Mammary epithelial cell (primary cell): Measurements from ENCODE around the gene EPG5.

Source experiments
- EZH2 ChIP-seq: IDR thresholded peaks from 2 replicates; pipeline ENCODE4 v1.6.1; 2012; ENCODE audit warnings: low read length, inconsistent platforms, borderline replicate concordance
- TF ChIP-seq, protein P1 (sequence below), 2 donors: IDR thresholded peaks in 1 of 2; conservative IDR thresholded peaks in 1 of 2; 2 replicates each; pipeline ENCODE4 v1.5.1; 2011 to 2012; ENCODE audit warnings: inconsistent platforms in 2 of 2, low read length in 2 of 2, mild to moderate bottlenecking in 2 of 2, control low read depth in 1 of 2, low read depth in 1 of 2; ENCODE audit not compliant: insufficient read depth in 1 of 2; ENCODE audit errors: extremely low read depth in 1 of 2

DNA sequence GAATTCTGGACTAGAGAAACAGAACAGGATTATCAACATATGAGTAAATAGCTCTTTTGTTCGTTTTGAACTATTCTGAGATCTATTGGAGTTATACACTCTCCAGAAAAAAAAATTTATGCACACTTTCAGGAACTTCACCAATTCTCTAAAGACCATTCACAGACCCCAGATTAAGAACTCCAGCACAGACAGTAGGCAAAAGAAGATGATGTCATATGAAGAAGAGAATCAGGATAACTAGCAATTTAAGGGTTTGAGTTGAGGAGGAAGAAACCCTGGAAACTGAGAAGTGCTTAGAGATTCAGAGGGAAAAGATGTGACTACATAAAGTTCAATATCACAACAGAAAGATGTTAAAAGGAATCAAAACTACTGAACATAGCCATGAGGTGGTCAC, 71.8 kb downstream of the EPG5 start:
- TF ChIP-seq, protein P1, sequence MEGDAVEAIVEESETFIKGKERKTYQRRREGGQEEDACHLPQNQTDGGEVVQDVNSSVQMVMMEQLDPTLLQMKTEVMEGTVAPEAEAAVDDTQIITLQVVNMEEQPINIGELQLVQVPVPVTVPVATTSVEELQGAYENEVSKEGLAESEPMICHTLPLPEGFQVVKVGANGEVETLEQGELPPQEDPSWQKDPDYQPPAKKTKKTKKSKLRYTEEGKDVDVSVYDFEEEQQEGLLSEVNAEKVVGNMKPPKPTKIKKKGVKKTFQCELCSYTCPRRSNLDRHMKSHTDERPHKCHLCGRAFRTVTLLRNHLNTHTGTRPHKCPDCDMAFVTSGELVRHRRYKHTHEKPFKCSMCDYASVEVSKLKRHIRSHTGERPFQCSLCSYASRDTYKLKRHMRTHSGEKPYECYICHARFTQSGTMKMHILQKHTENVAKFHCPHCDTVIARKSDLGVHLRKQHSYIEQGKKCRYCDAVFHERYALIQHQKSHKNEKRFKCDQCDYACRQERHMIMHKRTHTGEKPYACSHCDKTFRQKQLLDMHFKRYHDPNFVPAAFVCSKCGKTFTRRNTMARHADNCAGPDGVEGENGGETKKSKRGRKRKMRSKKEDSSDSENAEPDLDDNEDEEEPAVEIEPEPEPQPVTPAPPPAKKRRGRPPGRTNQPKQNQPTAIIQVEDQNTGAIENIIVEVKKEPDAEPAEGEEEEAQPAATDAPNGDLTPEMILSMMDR (conservative IDR thresholded peaks at IDR 0.05 in 1 of 2, IDR thresholded peaks at IDR 0.05 in 1 of 2; ENCODE audit: extremely low read depth in 1 of 2, insufficient read depth in 1 of 2, low read depth in 1 of 2, low read length in 2 of 2): no peak
- TF ChIP-seq EZH2: no peak
